GM23338 (cell line): ENCODE measurements around the gene PTH. TPM values are rescaled to one million over a fixed set of nuclear protein-coding genes. Genes with fewer than 3 reads are reported as not detected.

ENCODE experiments used
- ATAC-seq: fragments of 200-7000 bp; cut with Tn5 transposase; 3 replicates; pipeline ENCODE4 v1.9.1; 2020
- DNase-seq: peaks from one replicate; pipeline ENCODE4 v3.0.0-alpha.2; 2015; ENCODE audit warnings: low spot score
- H2AFZ ChIP-seq: fragments of 200-600 bp; sonication (generic); 2 replicates; pipeline ENCODE4 v1.8.0; 2016; ENCODE audit warnings: antibody characterized with exemption, mild to moderate bottlenecking, moderate library complexity
- H3F3A ChIP-seq: fragments of 200-600 bp; sonication (generic); replicated peaks from 2 replicates; pipeline ENCODE4 v1.8.0; 2017; ENCODE audit warnings: antibody characterized with exemption, mixed run types, low read depth
- H3K27ac ChIP-seq: fragments of 200-600 bp; sonication (generic); 2 replicates; pipeline ENCODE4 v1.6.1; 2016; ENCODE audit warnings: low read depth
- H3K27me3 ChIP-seq: fragments of 200-600 bp; sonication (generic); 2 replicates; pipeline ENCODE4 v1.8.0; 2016; ENCODE audit warnings: mild to moderate bottlenecking, mixed run types, moderate library complexity; ENCODE audit not compliant: insufficient read depth
- H3K36me3 ChIP-seq: fragments of 200-600 bp; sonication (generic); 2 replicates; pipeline ENCODE4 v1.8.0; 2016; ENCODE audit warnings: mild to moderate bottlenecking; ENCODE audit not compliant: insufficient read depth
- H3K4me1 ChIP-seq: fragments of 200-600 bp; sonication (generic); 2 replicates; pipeline ENCODE4 v1.8.0; 2016; ENCODE audit warnings: mild to moderate bottlenecking, moderate library complexity; ENCODE audit not compliant: insufficient read depth
- H3K4me2 ChIP-seq: fragments of 200-600 bp; sonication (generic); 2 replicates; pipeline ENCODE4 v1.7.1; 2017; ENCODE audit warnings: mixed run types
- H3K4me3 ChIP-seq: fragments of 200-600 bp; sonication (generic); 2 replicates; pipeline ENCODE4 v1.6.1; 2016; ENCODE audit warnings: mixed run types
- H3K79me2 ChIP-seq: fragments of 200-600 bp; sonication (generic); replicated peaks from 2 replicates; pipeline ENCODE4 v1.8.0; 2017; ENCODE audit warnings: mild to moderate bottlenecking; ENCODE audit not compliant: insufficient read depth
- H3K9me2 ChIP-seq: fragments of 200-600 bp; sonication (generic); 2 replicates; pipeline ENCODE4 v1.8.0; 2017; ENCODE audit not compliant: insufficient read depth
- H4K20me1 ChIP-seq: fragments of 200-600 bp; sonication (generic); replicated peaks from 2 replicates; pipeline ENCODE4 v1.8.0; 2017; ENCODE audit warnings: mild to moderate bottlenecking; ENCODE audit not compliant: insufficient read depth
- H3K27ac Mint-ChIP-seq: 2 replicates; pipeline ENCODE4 v1.8.0; 2020; ENCODE audit warnings: inconsistent platforms, mild to moderate bottlenecking, moderate library complexity, mixed read lengths
- H3K27me3 Mint-ChIP-seq: 3 replicates; pipeline ENCODE4 v1.8.0; 2022; ENCODE audit warnings: low read depth, mild to moderate bottlenecking, moderate library complexity, mixed read lengths, inconsistent platforms; ENCODE audit not compliant: insufficient read depth, poor library complexity
- H3K36me3 Mint-ChIP-seq: 3 replicates; pipeline ENCODE4 v1.8.0; 2021; ENCODE audit warnings: low read depth, mild to moderate bottlenecking, inconsistent platforms, moderate library complexity, mixed read lengths
- H3K4me1 Mint-ChIP-seq: 3 replicates; pipeline ENCODE4 v1.8.0; 2020; ENCODE audit warnings: mild to moderate bottlenecking, inconsistent platforms, mixed read lengths
- H3K4me3 Mint-ChIP-seq: 3 replicates; pipeline ENCODE4 v1.8.0; 2021; ENCODE audit warnings: moderate library complexity, mild to moderate bottlenecking, inconsistent platforms, mixed read lengths
- H3K9me3 Mint-ChIP-seq: 3 replicates; pipeline ENCODE4 v1.8.0; 2020; ENCODE audit warnings: moderate library complexity, mild to moderate bottlenecking, inconsistent platforms, mixed read lengths
- CREB1 ChIP-seq: fragments of 250-450 bp; sonication (Bioruptor Pico); IDR thresholded peaks from 2 replicates; pipeline ENCODE4 v1.5.0; 2020; ENCODE audit warnings: low read depth, mild to moderate bottlenecking, moderate library complexity
- CTCF ChIP-seq, 2 experiments: fragments of 200-600 bp in 1 of 2; sonication (generic) in 1 of 2; conservative IDR thresholded peaks; 2 replicates each; pipeline versions ENCODE4 v1.5.1 to v1.6.1; 2016 to 2017; ENCODE audit warnings: antibody characterized with exemption in 2 of 2, low read depth in 2 of 2, mild to moderate bottlenecking in 2 of 2, moderate library complexity in 1 of 2
- EZH2 ChIP-seq: fragments of 200-600 bp; sonication (generic); IDR thresholded peaks from one replicate; pipeline ENCODE4 v1.8.0; 2017; ENCODE audit warnings: antibody characterized with exemption, mild to moderate bottlenecking, low read depth; ENCODE audit not compliant: unreplicated experiment
- EZH2phosphoT487 ChIP-seq: fragments of 200-600 bp; sonication (generic); IDR thresholded peaks from one replicate; pipeline ENCODE4 v1.8.1; 2018; ENCODE audit warnings: antibody characterized with exemption; ENCODE audit not compliant: unreplicated experiment
- NANOG ChIP-seq: IDR thresholded peaks from 2 replicates; pipeline ENCODE4 v1.6.1; 2016; ENCODE audit warnings: antibody characterized with exemption, borderline replicate concordance
- POLR2AphosphoS5 ChIP-seq: IDR thresholded peaks from 2 replicates; pipeline ENCODE4 v1.6.1; 2016; ENCODE audit warnings: antibody characterized with exemption, low read depth
- REST ChIP-seq: IDR thresholded peaks from one replicate; pipeline ENCODE4 v1.6.1; 2018; ENCODE audit warnings: antibody characterized with exemption; ENCODE audit not compliant: unreplicated experiment
- STAT1 ChIP-seq: IDR thresholded peaks from one replicate; pipeline ENCODE4 v1.6.1; 2016; ENCODE audit warnings: antibody characterized with exemption; ENCODE audit not compliant: unreplicated experiment
- ZNF114 ChIP-seq: fragments of 250-450 bp; sonication (Bioruptor Pico); IDR thresholded peaks from 2 replicates; pipeline ENCODE4 v1.5.0; 2020; ENCODE audit warnings: mild to moderate bottlenecking, moderate library complexity
- ZNF331 ChIP-seq: fragments of 250-450 bp; sonication (Bioruptor Pico); IDR thresholded peaks from 2 replicates; pipeline ENCODE4 v1.5.0; 2020; ENCODE audit warnings: low read depth, mild to moderate bottlenecking, moderate library complexity
- polyA plus RNA-seq: library from polyadenylated mRNA; unstranded; fragments of >200 nt; fragmentation: Nextera tagmentation; extraction: Ambion mirVana; gene quantifications from 2 replicates; pipeline ENCODE4 v1.2.1, GENCODE V29; 2016
- total RNA-seq: library from RNA; depleted of rRNA; stranded (reverse); fragments of >200 nt; shearing (Covaris generic); gene quantifications from 2 replicates; pipeline ENCODE4 v1.2.3, GENCODE V29; 2014
- TF ChIP-seq, protein P1 (sequence below): IDR thresholded peaks from 2 replicates; pipeline ENCODE4 v1.6.1; 2016; ENCODE audit warnings: antibody characterized with exemption

PTH gene
- total and polyA plus RNA-seq, 2 experiments from 2014 or later: not detected

- TF ChIP-seq, protein P1, sequence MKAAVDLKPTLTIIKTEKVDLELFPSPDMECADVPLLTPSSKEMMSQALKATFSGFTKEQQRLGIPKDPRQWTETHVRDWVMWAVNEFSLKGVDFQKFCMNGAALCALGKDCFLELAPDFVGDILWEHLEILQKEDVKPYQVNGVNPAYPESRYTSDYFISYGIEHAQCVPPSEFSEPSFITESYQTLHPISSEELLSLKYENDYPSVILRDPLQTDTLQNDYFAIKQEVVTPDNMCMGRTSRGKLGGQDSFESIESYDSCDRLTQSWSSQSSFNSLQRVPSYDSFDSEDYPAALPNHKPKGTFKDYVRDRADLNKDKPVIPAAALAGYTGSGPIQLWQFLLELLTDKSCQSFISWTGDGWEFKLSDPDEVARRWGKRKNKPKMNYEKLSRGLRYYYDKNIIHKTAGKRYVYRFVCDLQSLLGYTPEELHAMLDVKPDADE: no peak
- no peak for TF ChIP-seq CTCF (conservative IDR thresholded peaks at IDR 0.05; ENCODE audit: low read depth in 2 of 2)
- TF ChIP-seq ZNF114: no peak
- no peak for TF ChIP-seq EZH2
- no peak for TF ChIP-seq REST
- no peak for TF ChIP-seq CREB1 (CRISPR knock-in tag)
- TF ChIP-seq STAT1: no peak
- TF ChIP-seq NANOG: no peak
- TF ChIP-seq EZH2phosphoT487: no peak
Observed at GRCh38 chr11:13448876-13449275, 46.9 kb downstream of the PTH start (continued).

- H3K4me3 Mint-ChIP-seq: no peak overlapping the region
- Histone ChIP-seq H3K4me1 (peaks cover 19% of the 10 kb centered on the region), H3K9me2 (no peaks in the 10 kb centered on the region), H3K4me3 (no peak overlapping the region), H3K27ac (no peak overlapping the region), H3K27me3 (no peaks in the 10 kb centered on the region), H3K79me2 (peaks cover 53% of the 10 kb centered on the region), H3K4me2 (no peak overlapping the region), H3F3A (no peaks in the 10 kb centered on the region), H2AFZ (no peak overlapping the region), H4K20me1 (no peaks in the 10 kb centered on the region), H3K36me3 (no peaks in the 10 kb centered on the region)
- no peak overlapping the region for H3K27ac Mint-ChIP-seq
- DNase-seq (no peak), ATAC-seq (no peak)
- no peaks in the 10 kb centered on the region for H3K9me3 Mint-ChIP-seq
- TF ChIP-seq CREB1 (CRISPR knock-in tag) (no peak), ZNF114 (no peak), POLR2AphosphoS5 (no peak), CTCF (conservative IDR thresholded peaks at IDR 0.05; ENCODE audit: low read depth in 2 of 2) (no peak), ZNF331 (CRISPR knock-in tag) (no peak), EZH2phosphoT487 (no peak)
- H3K36me3 Mint-ChIP-seq: no peaks in the 10 kb centered on the region; the same call in 1 of the 3 replicates
- no peaks in the 10 kb centered on the region for H3K27me3 Mint-ChIP-seq
- peaks cover 3% of the 10 kb centered on the region; the same call in 1 of the 3 replicates for H3K4me1 Mint-ChIP-seq
Observed at GRCh38 chr11:13446444-13446843, 49.4 kb downstream of the PTH start.
